NT2/D1 (cell line): ENCODE data around the gene BCAN.
A peak's percentile ranks its signal among the peaks of the same experiment; 100 is the strongest.

Experiments
- DNase-seq: peaks from one replicate; pipeline ENCODE4 v3.0.0-alpha.2; 2011; ENCODE audit warnings: low read depth, low spot score
- H3K27me3 ChIP-seq: 2 replicates; pipeline ENCODE4 v1.6.0; 2011; ENCODE audit warnings: mild to moderate bottlenecking; ENCODE audit not compliant: insufficient read length, insufficient read depth
- H3K36me3 ChIP-seq: 2 replicates; pipeline ENCODE4 v1.6.1; 2011; ENCODE audit warnings: mild to moderate bottlenecking, low read length, mixed read lengths; ENCODE audit not compliant: insufficient read depth, insufficient read length
- H3K4me1 ChIP-seq: 2 replicates; pipeline ENCODE4 v1.5.1; 2011; ENCODE audit not compliant: insufficient read depth, insufficient read length
- H3K4me3 ChIP-seq: 2 replicates; pipeline ENCODE4 v1.5.1; 2011; ENCODE audit warnings: low read depth; ENCODE audit not compliant: insufficient read length
- H3K9ac ChIP-seq: 2 replicates; pipeline ENCODE4 v1.6.0; 2011; ENCODE audit warnings: low read depth; ENCODE audit not compliant: insufficient read length
- H3K9me3 ChIP-seq: 2 replicates; pipeline ENCODE4 v1.5.1; 2011; ENCODE audit warnings: mild to moderate bottlenecking, low read length; ENCODE audit not compliant: insufficient read depth
- SUZ12 ChIP-seq: IDR thresholded peaks from 2 replicates; pipeline ENCODE4 v1.6.1; 2011; ENCODE audit not compliant: insufficient read length, insufficient read depth; ENCODE audit errors: extremely low read depth
- YY1 ChIP-seq: IDR thresholded peaks from 2 replicates; pipeline ENCODE4 v1.6.1; 2011; ENCODE audit not compliant: insufficient read length, insufficient read depth
- ZNF274 ChIP-seq: IDR thresholded peaks from 2 replicates; pipeline ENCODE4 v1.6.1; 2011; ENCODE audit warnings: mild to moderate bottlenecking, low read depth, low read length

BCAN gene

GRCh38 chr1:156692925-156693847 lies 51.3 kb downstream of the BCAN start:
- Histone ChIP-seq H3K9ac (peak overlapping the region; percentile 64), H3K4me3 (peak overlapping the region; percentile 21), H3K4me1 (peaks cover 38% of the 10 kb centered on the region), H3K27me3 (no peaks in the 10 kb centered on the region), H3K36me3 (peaks cover 3% of the 10 kb centered on the region), H3K9me3 (no peaks in the 10 kb centered on the region)
- TF ChIP-seq ZNF274 (no peak), SUZ12 (no peak), YY1 (no peak)
- peak; percentile 100 for DNase-seq

- peak overlapping the region; percentile 64 for H3K9ac ChIP-seq
- peaks cover 10% of the 10 kb centered on the region for H3K36me3 ChIP-seq
- H3K4me1 ChIP-seq, result peaks cover 38% of the 10 kb centered on the region
- no peak for DNase-seq
- H3K27me3 ChIP-seq, result no peaks in the 10 kb centered on the region
- no peaks in the 10 kb centered on the region for H3K9me3 ChIP-seq
- TF ChIP-seq SUZ12, result no peak
- TF ChIP-seq YY1, result no peak
- TF ChIP-seq ZNF274, result no peak
- H3K4me3 ChIP-seq, result peak overlapping the region; percentile 21
These were observed 52.2 kb downstream of the BCAN start for GRCh38 chr1:156693848-156694689.

GRCh38 chr1:156694690-156694962 lies 52.7 kb downstream of the BCAN start:
- Histone ChIP-seq H3K9me3 (no peaks in the 10 kb centered on the region), H3K4me1 (peaks cover 38% of the 10 kb centered on the region), H3K27me3 (no peaks in the 10 kb centered on the region), H3K4me3 (no peak overlapping the region), H3K36me3 (peaks cover 16% of the 10 kb centered on the region), H3K9ac (peak overlapping the region; percentile 64)
- no peak for TF ChIP-seq YY1
- TF ChIP-seq SUZ12, result no peak
- no peak for TF ChIP-seq ZNF274
- DNase-seq, result no peak

GRCh38 chr1:156696755-156697154 lies 54.8 kb downstream of the BCAN start:
- no peak for DNase-seq
- TF ChIP-seq YY1 (no peak), ZNF274 (no peak)
- Histone ChIP-seq H3K9ac (no peak overlapping the region), H3K4me1 (peaks cover 31% of the 10 kb centered on the region), H3K27me3 (no peaks in the 10 kb centered on the region), H3K4me3 (no peak overlapping the region), H3K9me3 (no peaks in the 10 kb centered on the region; the same call in 1 of the 2 replicates), H3K36me3 (peaks cover 37% of the 10 kb centered on the region)

- TF ChIP-seq YY1 (no peak), SUZ12 (no peak), ZNF274 (no peak)
- Histone ChIP-seq H3K36me3 (peaks cover 39% of the 10 kb centered on the region), H3K4me3 (no peak overlapping the region), H3K27me3 (no peaks in the 10 kb centered on the region), H3K9ac (no peak overlapping the region), H3K4me1 (peaks cover 24% of the 10 kb centered on the region), H3K9me3 (no peaks in the 10 kb centered on the region; the same call in 1 of the 2 replicates)
- no peak for DNase-seq
These were observed 55.6 kb downstream of the BCAN start for GRCh38 chr1:156697481-156697880.

GRCh38 chr1:156698995-156699394 lies 57.1 kb downstream of the BCAN start:
- peaks cover 24% of the 10 kb centered on the region for H3K4me1 ChIP-seq

More at GRCh38 chr1:156698995-156699394, 57.1 kb downstream of the BCAN start:
- Histone ChIP-seq H3K4me3 (no peak overlapping the region), H3K36me3 (peaks cover 53% of the 10 kb centered on the region), H3K27me3 (no peaks in the 10 kb centered on the region), H3K9ac (no peak overlapping the region), H3K9me3 (no peaks in the 10 kb centered on the region; the same call in 1 of the 2 replicates)
- no peak for DNase-seq
- TF ChIP-seq SUZ12 (no peak), YY1 (no peak), ZNF274 (no peak)
